Inflammatory macrophage treated with lipopolysaccharide for 4 hours (primary cell): ENCODE data around the gene RAB10.

Experiments used
- DNase-seq: peaks from one replicate; pipeline ENCODE4 v3.0.0-alpha.2; 2020

The RAB10 gene

DNA sequence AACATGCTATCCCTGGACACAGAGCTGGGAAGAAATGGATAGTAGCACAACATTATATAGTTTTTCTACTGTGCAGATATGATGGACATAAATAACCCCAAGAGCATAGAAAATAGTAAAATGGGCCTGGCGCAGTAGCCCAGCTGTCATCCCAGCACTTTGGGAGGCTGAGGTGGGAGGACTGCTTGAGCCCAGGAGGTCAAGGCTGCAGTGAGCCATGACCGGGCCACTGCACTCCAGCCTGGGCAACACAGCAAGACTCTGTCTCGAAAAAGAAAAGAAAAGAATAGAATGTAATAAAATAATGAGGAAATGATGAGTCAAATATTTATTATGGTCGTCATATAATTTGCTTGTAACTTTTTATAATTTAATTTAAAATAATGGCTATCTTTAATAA lies 131.5 kb downstream of the RAB10 start:
- DNase-seq, result no peak

DNA sequence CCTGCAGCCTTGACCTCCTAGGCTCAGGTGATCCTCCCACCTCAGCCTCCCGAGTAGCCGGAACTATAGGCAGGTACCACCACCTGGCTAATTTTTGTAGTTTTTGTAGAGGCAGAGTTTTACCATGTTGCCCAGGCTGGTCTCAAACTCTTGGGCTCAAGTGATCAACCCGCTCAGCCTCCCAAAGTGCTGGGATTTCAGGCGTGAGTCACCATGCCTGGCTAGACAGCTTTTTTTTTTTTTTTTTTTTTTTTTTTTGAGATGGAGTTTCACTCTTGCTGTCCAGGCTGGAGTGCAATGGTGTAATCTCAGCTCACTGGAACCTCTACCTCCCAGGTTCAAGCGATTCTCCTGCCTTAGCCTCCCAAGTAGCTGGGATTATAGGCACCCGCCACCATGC lies 132.7 kb downstream of the RAB10 start:
- peak; percentile 17 for DNase-seq

DNA sequence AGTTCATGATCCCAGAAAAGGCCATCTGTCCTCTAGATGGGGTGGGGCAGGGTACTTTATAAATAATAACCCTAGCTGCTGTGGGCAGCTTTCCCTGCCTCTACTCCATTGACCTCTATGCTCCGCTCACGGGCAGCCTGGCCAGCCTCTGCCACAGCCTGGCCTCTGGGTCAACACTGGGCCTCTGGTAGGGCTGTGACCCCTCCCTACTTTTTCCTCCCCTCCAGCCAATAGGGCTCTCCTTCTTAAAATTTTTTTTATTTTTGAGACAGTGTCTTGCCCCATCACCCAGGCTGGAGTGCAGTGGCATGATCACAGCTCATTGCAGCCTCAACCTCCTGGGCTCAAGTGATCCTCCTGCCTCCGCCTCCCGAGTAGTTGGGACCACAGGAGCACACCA lies 134.9 kb downstream of the RAB10 start:
- DNase-seq, result no peak

DNA sequence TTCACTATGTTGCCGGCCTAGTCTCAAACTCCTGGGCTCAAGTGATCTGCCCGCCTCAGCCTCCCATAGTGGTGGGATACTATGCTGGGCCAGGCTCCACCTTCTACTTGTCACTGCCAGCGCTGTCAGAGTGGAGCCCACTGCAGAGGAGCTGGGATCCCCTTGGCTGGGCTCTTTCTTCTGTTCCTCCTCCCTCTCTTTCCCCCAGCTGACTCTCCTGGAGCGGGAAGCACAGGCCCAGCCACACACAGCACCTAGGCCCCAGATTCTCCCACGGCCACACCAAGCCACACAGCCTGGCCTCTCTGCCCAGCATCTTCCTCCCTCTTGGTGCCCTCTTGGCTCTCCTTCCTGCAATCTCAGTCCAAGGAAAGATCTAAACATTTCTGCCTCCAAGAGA lies 135.3 kb downstream of the RAB10 start:
- DNase-seq, result no peak

DNA sequence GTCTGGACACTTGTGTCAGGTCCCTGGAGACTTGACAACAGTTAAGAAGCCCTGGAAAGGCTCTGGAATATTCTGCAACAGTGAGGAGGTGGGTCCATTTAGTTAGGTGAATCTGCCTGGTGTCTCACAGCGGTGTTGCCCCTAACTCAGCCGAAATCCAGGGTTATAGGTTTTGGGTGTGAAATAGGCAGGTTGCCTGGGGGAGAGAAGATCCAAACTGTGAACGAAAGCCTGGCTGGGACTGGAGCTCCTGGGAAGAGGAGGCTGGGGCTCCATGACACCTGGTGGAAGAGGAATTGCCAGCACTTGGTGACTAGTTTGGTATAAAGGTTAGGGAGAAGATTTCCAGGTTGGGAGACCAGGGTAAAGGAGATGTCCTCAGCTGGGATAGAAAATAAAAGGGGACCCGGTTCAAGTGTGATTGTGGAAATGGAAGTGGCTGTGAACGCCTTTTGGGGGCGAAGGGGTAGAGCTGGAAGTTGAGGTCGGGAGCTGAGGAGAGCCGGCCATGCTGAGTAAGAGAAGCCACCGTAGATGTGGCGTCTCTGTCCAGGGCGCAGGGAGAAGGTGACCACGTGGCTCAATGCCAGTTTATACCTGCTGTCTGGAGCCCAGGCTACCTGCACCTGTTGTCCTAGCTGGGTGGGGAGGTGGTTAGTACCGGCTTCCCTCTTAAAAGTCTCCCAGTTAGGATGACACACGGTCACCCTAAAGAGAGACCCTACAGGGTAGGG lies 136.0 kb downstream of the RAB10 start:
- DNase-seq, result no peak

DNA sequence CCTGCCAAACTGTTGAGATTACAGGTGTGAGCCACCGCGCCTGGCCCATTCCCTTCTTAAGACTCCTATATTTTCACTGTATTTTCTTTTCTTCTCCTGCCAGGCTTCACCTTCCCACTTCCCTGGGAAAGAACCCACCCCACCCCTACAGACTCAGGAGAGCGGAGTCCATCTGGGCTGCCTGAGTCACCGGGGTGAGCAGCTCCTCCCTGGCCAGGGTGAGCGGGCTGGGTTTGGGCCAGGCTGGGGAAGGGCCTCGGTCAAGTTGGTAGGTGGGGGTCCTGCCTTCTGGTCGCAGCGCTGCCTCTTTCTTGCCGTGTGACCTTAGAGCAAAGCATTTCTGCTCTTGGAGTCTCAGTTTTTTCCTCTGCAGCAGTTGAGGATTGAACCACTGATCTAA lies 136.9 kb downstream of the RAB10 start:
- DNase-seq, result no peak

DNA sequence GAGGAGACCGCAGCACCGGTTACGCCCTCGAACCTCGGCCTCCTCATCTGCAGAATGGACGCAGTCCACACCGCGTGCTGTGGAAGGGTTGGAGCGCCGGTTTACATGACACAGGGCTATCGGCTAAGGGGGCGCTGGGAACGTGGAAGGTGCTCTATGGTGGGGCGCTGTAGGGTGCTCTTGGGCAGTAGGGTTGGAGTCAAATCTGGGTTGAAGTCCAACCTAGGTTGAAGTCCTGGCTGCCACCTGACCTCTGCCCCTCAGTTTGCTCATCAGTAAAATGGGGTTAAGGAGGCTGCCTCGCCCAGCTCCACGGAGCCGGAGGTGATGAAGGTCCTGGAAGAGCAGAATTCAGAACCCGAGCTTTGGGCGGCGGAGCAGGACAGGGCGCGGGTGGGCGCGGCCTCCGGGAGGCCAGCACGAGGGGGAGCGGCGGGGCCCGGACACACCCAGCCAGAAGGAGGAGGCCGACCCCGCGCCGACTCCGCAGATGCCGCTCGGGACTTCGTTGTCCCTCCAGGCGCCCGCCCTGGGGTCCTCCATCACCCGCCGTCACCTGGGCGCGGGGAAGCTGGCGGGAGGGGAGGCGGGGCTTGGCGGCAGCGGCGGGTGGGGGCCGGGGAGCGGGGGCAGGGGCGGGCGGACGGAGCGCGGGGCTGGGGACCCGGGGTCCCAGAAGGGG lies 138.4 kb downstream of the RAB10 start:
- DNase-seq, result no peak

DNA sequence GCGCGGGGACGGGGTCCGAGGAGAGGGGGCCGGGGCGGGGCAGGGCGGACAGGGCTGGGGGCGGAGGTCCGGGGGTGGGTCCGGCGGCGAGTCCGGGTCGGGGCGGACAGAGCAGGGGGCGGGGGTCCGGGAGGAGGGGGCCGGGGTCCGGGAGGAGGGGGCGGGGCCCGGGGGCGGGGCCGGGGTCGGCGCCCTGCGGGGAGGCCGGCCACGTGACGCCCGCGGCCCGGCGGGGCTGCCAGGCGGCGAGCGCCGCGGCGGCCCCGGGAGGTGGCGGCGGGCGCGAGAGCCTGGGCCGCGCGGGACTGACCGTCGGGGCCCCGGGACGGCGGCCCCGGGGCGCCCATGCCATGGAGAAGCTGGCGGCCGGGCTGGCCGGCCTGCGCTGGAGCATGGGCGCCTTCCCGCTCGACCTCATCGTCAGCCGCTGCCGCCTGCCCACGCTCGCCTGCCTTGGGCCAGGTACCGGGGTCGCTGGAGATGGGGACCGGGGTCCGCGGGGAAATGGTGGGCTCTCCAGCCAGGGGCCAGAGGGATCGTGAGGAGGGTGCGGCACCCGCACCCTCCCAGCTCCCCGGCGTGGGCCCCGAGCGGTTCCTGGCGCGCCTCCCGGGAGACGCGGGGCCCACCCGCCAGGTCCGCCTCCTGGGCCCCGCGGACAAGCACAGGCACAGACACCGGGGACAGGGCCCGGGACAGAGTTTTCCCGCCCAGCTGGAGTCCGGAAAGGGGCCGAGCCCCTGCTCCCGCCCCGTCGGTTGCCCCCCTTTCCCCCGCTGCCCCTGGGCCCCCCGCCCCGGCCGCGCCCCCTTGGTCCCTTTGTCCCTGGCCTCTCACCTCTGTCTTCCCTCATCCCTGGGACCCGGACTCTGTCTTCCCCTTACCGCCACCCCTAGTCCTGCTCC lies 139.2 kb downstream of the RAB10 start, which contains the start of gene GAREM2:
Gene GAREM2 (plus strand): TSS at position 218 of the 905 bp plus-strand sequence. CDS start 133 bp downstream, at position 351.
- no peak for DNase-seq

DNA sequence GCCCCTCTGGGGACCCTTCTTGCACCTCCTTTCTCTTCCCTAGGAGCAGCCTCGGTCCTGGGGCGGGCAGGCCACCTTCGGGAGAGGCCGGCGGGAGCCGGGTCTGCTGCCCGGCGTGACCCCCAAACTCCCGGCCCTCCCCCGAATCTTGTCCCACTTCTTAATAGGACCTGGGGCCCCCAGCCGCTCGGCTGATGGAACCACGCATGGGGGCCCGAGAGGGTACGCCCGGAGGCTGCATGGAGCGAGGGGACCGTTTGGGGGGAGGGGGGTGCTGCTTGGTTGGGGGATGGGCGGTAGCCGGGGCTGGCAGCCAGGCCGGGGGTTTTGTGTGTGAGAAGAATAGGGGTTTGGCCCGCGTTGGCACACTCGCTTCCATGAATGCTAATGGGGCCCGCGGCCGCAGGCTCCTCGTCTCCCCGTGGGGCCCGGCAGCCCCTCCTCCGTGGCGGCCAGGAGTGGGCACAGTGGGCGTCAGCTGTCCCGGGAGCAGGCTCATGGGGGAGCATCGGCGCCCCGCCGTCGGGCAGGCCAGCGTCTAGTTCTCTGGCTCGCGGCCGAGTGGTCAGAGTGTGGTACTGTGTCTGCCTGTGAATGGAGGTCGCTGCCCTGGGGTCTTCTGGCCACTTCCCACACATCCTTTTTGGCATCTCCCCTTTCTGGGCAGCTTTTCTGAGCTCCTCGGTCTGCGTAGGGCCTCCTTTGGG lies 140.0 kb downstream of the RAB10 start:
- DNase-seq, result no peak

DNA sequence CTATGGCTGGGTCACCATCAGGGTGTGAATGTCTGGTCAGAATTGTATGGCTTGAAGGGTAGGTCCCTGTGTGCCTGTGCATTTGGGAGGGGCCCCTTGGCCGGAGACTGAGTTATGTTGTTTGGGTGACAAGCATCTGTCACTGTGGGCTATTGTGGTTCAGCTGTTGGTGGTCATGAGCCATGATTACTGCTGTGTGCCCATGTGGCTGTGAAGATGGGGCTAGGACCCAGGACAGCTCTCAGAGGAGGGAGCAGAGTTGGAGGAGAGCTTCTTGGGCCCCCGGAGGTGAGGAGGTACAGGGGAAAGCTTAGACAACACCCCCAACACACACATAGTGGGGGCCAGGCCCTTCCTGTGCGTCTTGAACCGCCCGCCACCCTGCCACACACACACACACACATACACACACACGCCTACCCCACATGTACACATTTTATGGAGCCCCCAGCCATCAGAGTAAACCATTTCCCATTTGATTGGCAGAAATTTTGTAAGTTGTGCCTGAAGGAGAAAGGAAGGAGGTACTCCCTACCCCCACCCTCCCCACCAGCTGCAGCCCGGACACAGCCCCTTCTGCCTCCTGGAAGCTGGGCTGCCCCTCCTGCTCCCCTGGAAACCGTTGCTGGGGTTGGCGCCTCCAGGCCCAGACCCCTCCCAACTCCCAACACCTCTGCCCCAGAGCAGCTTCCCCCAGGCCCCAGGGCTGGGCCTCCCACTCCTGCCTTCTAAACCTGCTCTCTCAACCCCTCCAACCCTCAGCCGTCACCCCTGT lies 141.0 kb downstream of the RAB10 start:
- DNase-seq, result no peak

DNA sequence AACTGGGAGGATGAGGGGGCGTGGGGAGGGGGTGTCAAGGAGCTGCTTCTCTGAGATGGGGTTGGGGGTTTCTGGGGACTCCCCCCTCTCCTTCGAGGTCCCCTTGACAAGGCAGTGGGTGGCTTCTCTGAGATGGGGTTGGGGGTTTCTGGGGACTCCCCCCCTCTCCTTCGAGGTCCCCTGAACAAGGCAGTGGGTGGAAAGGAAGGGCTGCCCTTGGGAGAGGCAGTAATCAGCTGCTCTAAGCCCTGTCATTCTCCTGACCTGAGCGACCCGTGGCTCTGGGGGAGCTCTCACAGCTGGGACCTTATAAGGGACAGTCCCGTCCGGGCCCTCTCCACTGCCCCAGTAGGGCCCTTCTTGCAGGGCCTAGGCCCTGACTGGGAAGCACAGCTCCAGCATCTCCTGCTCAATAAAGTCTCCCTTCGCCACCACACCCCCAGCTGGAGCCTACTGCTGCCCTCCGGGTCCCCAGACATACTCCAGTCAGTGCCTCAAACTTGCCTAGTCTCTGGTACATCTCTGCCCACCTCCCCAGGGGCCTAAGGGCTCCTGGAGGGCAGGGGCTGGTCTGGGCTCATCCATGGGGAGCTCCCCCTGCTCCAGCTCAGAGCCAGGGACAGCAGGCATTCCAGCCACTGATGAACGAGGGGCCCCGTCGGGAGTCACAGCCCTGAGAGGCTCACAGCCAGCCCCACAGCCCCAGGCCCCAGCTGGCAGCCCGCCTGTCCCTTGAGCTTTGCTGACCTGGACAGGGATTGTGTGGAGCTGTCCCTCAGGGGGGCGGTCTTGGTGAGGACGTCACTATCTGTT lies 141.8 kb downstream of the RAB10 start:
- DNase-seq, result no peak

DNA sequence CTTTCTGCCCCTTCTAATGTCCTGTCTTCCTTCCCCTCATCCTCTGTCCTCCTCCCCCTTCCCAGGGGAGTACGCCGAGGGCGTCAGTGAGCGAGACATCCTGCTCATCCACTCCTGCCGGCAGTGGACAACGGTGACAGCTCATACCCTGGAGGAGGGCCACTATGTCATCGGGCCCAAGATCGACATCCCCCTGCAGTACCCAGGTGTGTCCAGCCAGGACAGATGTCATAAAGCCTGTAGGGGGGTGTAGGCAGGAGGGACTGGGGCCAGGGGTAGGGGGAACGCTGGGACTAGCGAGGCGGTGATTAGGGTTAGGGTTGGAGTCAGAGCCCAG lies 142.4 kb downstream of the RAB10 start:
- DNase-seq, result no peak

DNA sequence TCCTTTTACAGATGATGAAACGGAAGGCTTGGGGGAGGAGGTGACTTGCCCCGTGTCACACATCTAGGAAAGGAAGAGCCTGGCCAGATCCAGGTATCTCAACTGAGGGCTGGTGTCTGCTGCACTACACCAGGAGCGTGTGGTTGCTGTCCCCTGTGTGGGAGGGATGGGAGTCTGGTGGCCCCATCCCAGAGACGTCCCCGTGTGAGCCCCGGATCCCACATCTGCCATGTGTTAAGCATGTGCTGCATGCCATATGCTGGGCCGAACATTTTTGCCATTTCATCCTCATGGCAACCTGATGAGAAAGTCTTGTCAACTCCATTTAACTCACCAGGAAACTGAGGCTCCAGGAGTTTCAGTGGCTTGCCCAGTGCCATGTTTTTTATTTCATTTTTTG lies 143.2 kb downstream of the RAB10 start:
- DNase-seq, result no peak

DNA sequence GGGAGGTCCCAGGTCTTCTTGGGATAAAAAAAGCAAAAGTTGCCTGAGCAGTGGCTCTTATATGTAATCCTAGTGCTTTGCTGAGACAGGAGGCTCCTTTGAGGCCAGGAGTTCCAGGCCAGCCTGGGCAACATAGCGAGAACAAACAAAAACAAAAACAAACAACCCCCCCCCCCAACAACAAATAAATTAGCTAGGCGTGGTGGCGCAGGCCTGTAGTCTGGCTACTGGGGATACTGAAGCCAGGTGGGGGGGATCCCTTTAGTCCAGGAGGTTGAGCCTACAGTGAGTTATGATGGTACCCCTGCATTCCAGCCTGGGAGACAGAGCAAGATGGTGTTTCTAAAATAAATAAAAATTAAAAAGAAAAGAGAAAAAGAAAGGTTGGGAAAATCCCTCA lies 144.4 kb downstream of the RAB10 start:
- no peak for DNase-seq

DNA sequence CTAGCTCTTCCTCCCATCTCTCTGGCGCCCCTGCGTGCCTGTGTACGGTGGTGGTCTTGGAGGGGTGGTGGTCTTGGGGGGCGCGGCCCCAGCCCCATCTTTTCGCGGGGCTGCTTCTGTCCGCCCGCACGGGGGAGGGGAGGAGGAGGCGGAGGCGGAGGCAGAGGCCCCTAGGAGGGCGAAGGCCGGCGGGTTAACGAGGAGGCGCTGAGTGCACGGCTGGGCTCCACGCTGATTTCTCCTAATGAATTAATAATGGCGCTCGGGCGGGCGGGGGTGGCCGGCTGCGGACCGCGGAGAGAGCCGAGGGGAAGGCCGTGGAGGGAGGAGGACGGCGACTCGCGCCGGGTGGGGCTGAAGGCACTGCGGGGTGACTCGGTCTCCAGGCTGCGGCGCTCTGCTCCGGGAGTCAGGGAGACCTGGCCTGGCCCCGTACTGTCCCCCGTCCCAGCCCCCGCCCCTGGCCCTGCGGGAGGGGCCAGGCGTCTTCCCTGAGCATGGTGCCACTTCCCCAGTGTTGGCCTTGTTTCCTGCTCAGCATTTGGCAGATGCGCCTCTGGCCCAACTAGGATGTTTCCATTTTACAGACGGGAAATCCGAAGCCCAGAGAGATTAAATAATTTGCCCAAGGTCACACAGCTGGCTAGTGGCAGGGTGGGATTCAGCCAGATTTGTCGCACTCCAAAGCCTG lies 145.0 kb downstream of the RAB10 start:
- DNase-seq, result peak; percentile 10

DNA sequence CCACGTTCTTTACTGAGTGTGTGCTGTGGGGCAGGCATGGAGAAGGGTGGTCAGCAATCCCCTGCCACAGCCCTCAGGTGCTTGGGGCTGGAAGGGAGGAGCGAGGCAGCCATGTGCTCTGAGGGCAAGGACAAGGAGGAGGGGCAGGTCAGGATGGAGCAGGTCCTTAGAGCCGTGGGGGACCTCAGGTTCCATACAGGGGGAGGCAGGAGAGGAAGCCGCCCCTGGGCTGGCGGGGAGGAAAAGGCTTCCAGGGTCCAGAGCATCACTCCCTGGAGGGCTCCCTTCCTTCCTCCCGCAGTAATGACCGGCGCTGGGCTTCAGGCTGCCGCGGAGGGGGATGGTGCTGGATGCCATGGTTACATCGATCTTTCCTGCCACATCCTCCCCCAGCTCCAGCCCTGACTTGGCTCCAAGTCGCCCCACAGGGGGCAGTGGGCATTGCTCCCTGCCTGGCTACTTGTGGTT lies 145.6 kb downstream of the RAB10 start:
- no peak for DNase-seq

DNA sequence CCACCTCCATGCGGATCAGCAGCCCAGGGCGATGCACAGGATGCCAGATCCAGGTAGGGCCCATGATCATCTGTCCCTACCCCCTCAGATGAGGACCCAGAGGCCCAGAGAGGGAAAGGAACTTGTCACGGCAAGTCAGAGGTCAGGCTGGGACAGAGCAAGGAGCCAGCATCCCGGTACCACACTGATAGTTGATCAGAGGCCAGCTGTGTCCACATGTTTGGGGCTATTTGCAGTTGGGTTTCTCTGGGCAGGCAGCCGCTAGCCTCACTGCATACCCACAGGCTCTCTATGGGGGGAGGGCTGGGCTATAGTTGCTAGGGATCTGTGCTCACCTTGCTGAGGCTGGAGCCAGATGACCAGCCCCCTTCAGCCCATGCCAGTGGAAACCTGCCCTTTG lies 148.6 kb downstream of the RAB10 start:
- no peak for DNase-seq

DNA sequence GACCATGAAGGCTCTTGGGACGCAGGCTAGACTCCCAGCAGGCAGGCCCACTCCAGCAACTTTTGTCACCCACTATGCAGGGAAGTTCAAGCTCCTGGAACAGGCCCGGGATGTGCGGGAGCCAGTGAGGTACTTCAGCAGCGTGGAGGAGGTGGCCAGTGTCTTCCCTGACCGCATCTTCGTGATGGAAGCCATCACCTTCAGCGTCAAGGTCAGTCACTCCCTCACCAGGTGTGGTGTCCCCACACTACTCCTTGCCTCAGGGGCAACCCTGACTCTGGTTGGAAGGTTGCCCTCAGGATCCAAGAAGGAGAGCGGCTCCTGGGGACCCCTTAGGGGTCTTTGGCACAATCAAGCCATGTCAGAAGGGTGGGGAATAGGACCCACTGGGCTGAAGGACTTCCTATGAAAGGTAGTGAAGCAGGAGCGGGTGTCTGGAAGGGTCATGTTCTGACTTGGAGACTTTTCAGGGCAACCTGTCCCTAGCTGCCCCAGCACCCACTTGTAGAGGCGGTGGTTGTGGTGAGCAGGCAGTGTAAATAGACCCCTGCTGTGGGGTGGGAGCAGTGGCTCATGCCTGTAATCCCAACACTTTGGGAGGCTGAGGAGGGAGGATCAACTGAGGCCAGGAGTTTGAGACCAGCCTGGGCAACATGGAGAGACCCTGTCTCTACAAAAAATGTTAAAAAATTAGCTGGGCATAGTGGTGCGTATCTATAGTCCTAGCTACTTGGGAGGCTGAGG lies 149.2 kb downstream of the RAB10 start:
- DNase-seq, result no peak

DNA sequence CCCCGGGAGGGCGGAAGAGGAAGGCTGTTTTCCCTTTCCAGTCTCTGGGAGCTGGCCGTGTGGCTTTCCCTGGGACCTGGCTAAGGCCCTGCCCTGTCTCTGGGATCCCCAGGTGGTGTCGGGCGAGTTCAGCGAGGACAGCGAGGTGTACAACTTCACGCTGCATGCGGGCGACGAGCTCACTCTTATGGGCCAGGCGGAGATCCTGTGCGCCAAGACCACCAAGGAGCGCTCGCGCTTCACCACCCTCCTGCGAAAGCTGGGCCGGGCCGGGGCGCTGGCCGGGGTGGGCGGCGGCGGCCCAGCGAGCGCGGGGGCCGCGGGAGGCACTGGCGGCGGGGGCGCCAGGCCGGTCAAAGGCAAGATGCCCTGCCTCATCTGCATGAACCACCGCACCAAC lies 150.2 kb downstream of the RAB10 start:
- DNase-seq, result no peak
